ENCODE results near the gene STK36. TPM values are rescaled to one million over a fixed set of nuclear protein-coding genes. Genes with fewer than 3 reads are reported as not detected.
A peak's percentile ranks its signal among the peaks of the same experiment; 100 is the strongest.

Gene STK36
- polyA plus RNA-seq, 1 donor, result 30.5 TPM

GRCh38 chr2:218745559-218746469 is 73.9 kb downstream of the STK36 start:
- DNase-seq (ENCODE audit: low read depth), result peak; percentile 35

GRCh38 chr2:218746470-218746795 is 74.5 kb downstream of the STK36 start:
- DNase-seq (ENCODE audit: low read depth), result no peak

- no peak for DNase-seq (ENCODE audit: low read depth)
These were observed 75.1 kb downstream of the STK36 start for GRCh38 chr2:218746960-218747359.

DNA sequence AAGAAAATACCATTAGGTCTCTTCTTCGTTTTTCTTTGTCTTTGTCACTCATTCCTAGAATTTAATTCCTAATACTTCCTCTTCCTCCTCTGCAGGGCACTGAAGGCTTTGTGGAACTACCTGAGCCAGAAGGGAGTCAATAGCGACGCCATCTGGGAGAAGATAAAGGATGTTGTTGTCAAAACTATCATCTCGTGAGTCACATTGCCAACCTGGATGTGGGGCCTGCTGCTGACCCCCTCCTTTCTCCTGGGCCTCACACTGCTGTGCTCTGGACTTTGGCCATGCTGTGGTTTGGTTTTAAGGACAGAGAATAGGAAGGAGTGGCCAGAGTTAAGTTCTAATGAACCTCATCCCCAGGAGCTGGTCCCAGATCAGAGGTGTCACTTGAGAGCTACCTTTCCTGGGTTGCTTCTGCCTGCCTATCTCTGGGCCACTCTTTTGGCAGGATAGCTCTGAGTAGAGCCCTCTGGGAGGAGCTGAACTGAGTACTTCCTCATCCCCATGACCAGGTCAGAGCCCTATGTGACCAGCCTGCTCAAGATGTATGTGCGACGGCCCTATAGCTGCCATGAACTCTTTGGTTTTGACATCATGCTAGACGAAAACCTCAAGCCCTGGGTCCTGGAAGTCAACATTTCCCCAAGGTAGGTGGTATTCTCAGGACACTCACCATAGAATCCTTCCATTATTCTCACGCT is 77.0 kb downstream of the STK36 start:
- no peak for DNase-seq (ENCODE audit: low read depth)

Other genes with a start within 250 kb of the STK36 start
- 10.5 TPM for gene USP37, start 103.7 kb upstream of the STK36 start, polyA plus RNA-seq (ENCODE audit: insufficient read length)
- 37.3 TPM for gene CNOT9, start 103.2 kb upstream of the STK36 start, polyA plus RNA-seq (ENCODE audit: insufficient read length)
- 63.0 TPM for gene PLCD4, start 64.2 kb upstream of the STK36 start, polyA plus RNA-seq (ENCODE audit: insufficient read length)
- gene ZNF142, start 12.5 kb upstream of the STK36 start, polyA plus RNA-seq (ENCODE audit: insufficient read length), result 12.7 TPM
- 32.9 TPM for gene BCS1L, start 12.4 kb upstream of the STK36 start, polyA plus RNA-seq (ENCODE audit: insufficient read length)
- gene RNF25, start 84 bp upstream of the STK36 start, polyA plus RNA-seq (ENCODE audit: insufficient read length), result 24.2 TPM
- gene TTLL4, start 38.7 kb downstream of the STK36 start, polyA plus RNA-seq (ENCODE audit: insufficient read length), result 26.5 TPM
- gene CYP27A1, start 110.1 kb downstream of the STK36 start, polyA plus RNA-seq (ENCODE audit: insufficient read length), result 21.2 TPM
- 32.9 TPM for gene PRKAG3, start 159.7 kb downstream of the STK36 start, polyA plus RNA-seq (ENCODE audit: insufficient read length)
- gene WNT6, start 187.7 kb downstream of the STK36 start, polyA plus RNA-seq (ENCODE audit: insufficient read length), result 0.19 TPM
- not detected for gene WNT10A, start 208.8 kb downstream of the STK36 start, polyA plus RNA-seq (ENCODE audit: insufficient read length)